Measurements from ENCODE around the gene SYNGR2.

SYNGR2 gene

GRCh38 chr17:78172249-78173051 lies 4.1 kb downstream of the SYNGR2 start:
- CTCF ChIA-PET, result interaction anchor here (0.6 kb wide), 1 partner anchor 803 kb away, joined by 9 read pairs; no protein-coding TSS in a partner anchor
- POLR2A ChIA-PET, result interaction anchor here (1.0 to 4.0 kb wide), 4 partner anchors 14 to 52 kb away, joined by 3 to 31 read pairs (median 16); partner anchors contain the start of genes AFMID and TK1

GRCh38 chr17:78173097-78173715 lies 4.8 kb downstream of the SYNGR2 start:
- DNase-seq (ENCODE audit: extremely low spot score), result no peak
- TF ChIP-seq NFRKB (IDR thresholded peaks at IDR 0.05), result no peak
- ChIA-PET POLR2A (interaction anchor here (1.1 to 3.4 kb wide), 3 partner anchors 13 to 33 kb away, joined by 4 to 24 read pairs (median 7); partner anchors contain the start of genes AFMID and TK1), CTCF (no interaction called here)

More at GRCh38 chr17:78172249-78173051, 4.1 kb downstream of the SYNGR2 start:
- DNase-seq (ENCODE audit: extremely low spot score), result no peak
- no peak for TF ChIP-seq LEF1 (IDR thresholded peaks at IDR 0.05; ENCODE audit: borderline replicate concordance)
- TF ChIP-seq ELF4 (IDR thresholded peaks at IDR 0.05), result no peak
- TF ChIP-seq NFRKB (IDR thresholded peaks at IDR 0.05), result no peak
- TF ChIP-seq SUZ12 (IDR thresholded peaks at IDR 0.05), result no peak
- TF ChIP-seq FOXA1 (IDR thresholded peaks at IDR 0.05), result no peak

- ChIA-PET POLR2A (interaction anchor here (1.1 to 3.4 kb wide), 4 partner anchors 11 to 35 kb away, joined by 3 to 24 read pairs (median 6); partner anchors contain the start of genes AFMID and TK1), CTCF (no interaction called here)
- no peak for TF ChIP-seq FOXM1 (IDR thresholded peaks at IDR 0.05; ENCODE audit: borderline replicate concordance)
- TF ChIP-seq ARNT (IDR thresholded peaks at IDR 0.05), result no peak
- TF ChIP-seq HDGF (IDR thresholded peaks at IDR 0.05; ENCODE audit: borderline replicate concordance), result no peak
- TF ChIP-seq FOXA1 (IDR thresholded peaks at IDR 0.05), result no peak
- no peak for TF ChIP-seq PKNOX1 (IDR thresholded peaks at IDR 0.05)
- TF ChIP-seq SP1 (IDR thresholded peaks at IDR 0.05), result no peak
- no peak for TF ChIP-seq L3MBTL2 (conservative IDR thresholded peaks at IDR 0.05)
- no peak for TF ChIP-seq BHLHE40 (IDR thresholded peaks at IDR 0.05; ENCODE audit: borderline replicate concordance)
- no peak for TF ChIP-seq ZNF384 (IDR thresholded peaks at IDR 0.05)
- TF ChIP-seq LEF1 (IDR thresholded peaks at IDR 0.05; ENCODE audit: borderline replicate concordance), result no peak
- no peak for TF ChIP-seq TARDBP (IDR thresholded peaks at IDR 0.05)
- no peak for TF ChIP-seq CTBP1 (IDR thresholded peaks at IDR 0.05; ENCODE audit: borderline replicate concordance)
- TF ChIP-seq SUZ12 (IDR thresholded peaks at IDR 0.05), result no peak
- TF ChIP-seq FOXK2 (IDR thresholded peaks at IDR 0.05), result no peak
- no peak for TF ChIP-seq ELF4 (IDR thresholded peaks at IDR 0.05)
- no peak for TF ChIP-seq NFRKB (IDR thresholded peaks at IDR 0.05)
- DNase-seq (ENCODE audit: extremely low spot score), result no peak
Measured at GRCh38 chr17:78174346-78174869, 6.0 kb downstream of the SYNGR2 start.

- ChIA-PET CTCF (interaction anchor here (1.3 kb wide), 1 partner anchor 36 kb away, joined by 3 read pairs; no protein-coding TSS in a partner anchor), POLR2A (interaction anchor here (1.1 to 3.4 kb wide), 2 partner anchors 11 kb away, joined by 3 to 24 read pairs; partner anchors contain the start of genes AFMID and TK1)
- TF ChIP-seq FOXK2 (IDR thresholded peaks at IDR 0.05) (no peak), PKNOX1 (IDR thresholded peaks at IDR 0.05) (no peak), SP1 (IDR thresholded peaks at IDR 0.05) (no peak), BHLHE40 (IDR thresholded peaks at IDR 0.05; ENCODE audit: borderline replicate concordance) (no peak), CTBP1 (IDR thresholded peaks at IDR 0.05; ENCODE audit: borderline replicate concordance) (no peak), NFRKB (IDR thresholded peaks at IDR 0.05) (no peak), SUZ12 (IDR thresholded peaks at IDR 0.05) (no peak), ZNF384 (IDR thresholded peaks at IDR 0.05) (no peak), L3MBTL2 (conservative IDR thresholded peaks at IDR 0.05) (no peak), ELF4 (IDR thresholded peaks at IDR 0.05) (no peak), LEF1 (IDR thresholded peaks at IDR 0.05; ENCODE audit: borderline replicate concordance) (no peak), FOXM1 (IDR thresholded peaks at IDR 0.05; ENCODE audit: borderline replicate concordance) (no peak)
- DNase-seq (ENCODE audit: extremely low spot score), result no peak
Measured at GRCh38 chr17:78174870-78175642, 6.7 kb downstream of the SYNGR2 start.

- DNase-seq (ENCODE audit: extremely low spot score), result no peak
- POLR2A ChIA-PET, result interaction anchor here (1.0 to 3.4 kb wide), 2 partner anchors 10 to 64 kb away, joined by 3 to 24 read pairs; partner anchors contain the start of genes AFMID and TK1
- CTCF ChIA-PET, result interaction anchor here (1.3 to 1.4 kb wide), 3 partner anchors 36 to 90 kb away, joined by 3 to 15 read pairs (median 3); no protein-coding TSS in a partner anchor
- TF ChIP-seq ELF4 (IDR thresholded peaks at IDR 0.05), result no peak
- TF ChIP-seq SUZ12 (IDR thresholded peaks at IDR 0.05), result no peak
- TF ChIP-seq HDGF (IDR thresholded peaks at IDR 0.05; ENCODE audit: borderline replicate concordance), result no peak
- no peak for TF ChIP-seq LEF1 (IDR thresholded peaks at IDR 0.05; ENCODE audit: borderline replicate concordance)
- no peak for TF ChIP-seq FOXA1 (IDR thresholded peaks at IDR 0.05)
- no peak for TF ChIP-seq TARDBP (IDR thresholded peaks at IDR 0.05)
- no peak for TF ChIP-seq FOXK2 (IDR thresholded peaks at IDR 0.05)
- TF ChIP-seq NFRKB (IDR thresholded peaks at IDR 0.05), result no peak
- TF ChIP-seq L3MBTL2 (conservative IDR thresholded peaks at IDR 0.05), result no peak
- TF ChIP-seq FOXM1 (IDR thresholded peaks at IDR 0.05; ENCODE audit: borderline replicate concordance), result no peak
- no peak for TF ChIP-seq ARNT (IDR thresholded peaks at IDR 0.05)
- TF ChIP-seq PKNOX1 (IDR thresholded peaks at IDR 0.05), result no peak
- no peak for TF ChIP-seq CTBP1 (IDR thresholded peaks at IDR 0.05; ENCODE audit: borderline replicate concordance)
- TF ChIP-seq BHLHE40 (IDR thresholded peaks at IDR 0.05; ENCODE audit: borderline replicate concordance), result no peak
Measured at GRCh38 chr17:78175643-78175981, 7.2 kb downstream of the SYNGR2 start.

Data from HEK293T (cell line).